ENCODE data around the gene TGFBR3.

GRCh38 chr1:91703095-91703494 lies 182.9 kb downstream of the TGFBR3 start:
- TF ChIP-seq CTCF (IDR thresholded peaks at IDR 0.05) (no peak), POLR2A (IDR thresholded peaks at IDR 0.05) (no peak)
